K562 (cell line): ENCODE measurements around the gene CSPG5. TPM values are rescaled to one million over a fixed set of nuclear protein-coding genes. Genes with fewer than 3 reads are reported as not detected.

Experiments
- ARID3B ChIP-seq: fragments of 250-450 bp; sonication (Bioruptor Pico); IDR thresholded peaks from 2 replicates; pipeline ENCODE4 v1.4.0; 2020; ENCODE audit warnings: borderline replicate concordance
- CEBPB ChIP-seq: fragments of 450-650 bp; IDR thresholded peaks from 2 replicates; pipeline ENCODE4 v1.6.1; 2016; ENCODE audit warnings: missing genetic modification characterization, missing compliant biosample characterization
- CREB3L1 ChIP-seq: fragments of 450-650 bp; IDR thresholded peaks from 2 replicates; pipeline ENCODE4 v1.6.1; 2014; ENCODE audit warnings: low read depth, mild to moderate bottlenecking, moderate library complexity, borderline replicate concordance
- CTBP1 ChIP-seq: fragments of 450-650 bp; IDR thresholded peaks from 2 replicates; pipeline ENCODE4 v1.6.1; 2016; ENCODE audit warnings: borderline replicate concordance
- E2F5 ChIP-seq: sonication (generic); formaldehyde crosslinking; IDR thresholded peaks from 2 replicates; pipeline ENCODE4 v1.8.0; 2022; ENCODE audit warnings: mild to moderate bottlenecking, missing genetic modification reagents
- E2F6 ChIP-seq, 2 experiments: IDR thresholded peaks; 2 replicates each; pipeline ENCODE4 v1.6.1; 2011; ENCODE audit warnings: borderline replicate concordance in 1 of 2, control low read depth in 1 of 2, low read depth in 1 of 2, low read length in 1 of 2, mild to moderate bottlenecking in 1 of 2, mixed read lengths in 1 of 2, moderate library complexity in 1 of 2; ENCODE audit not compliant: insufficient read depth in 1 of 2, insufficient read length in 1 of 2, poor library complexity in 1 of 2, severe bottlenecking in 1 of 2; ENCODE audit errors: extremely low read depth in 1 of 2
- EGR1 ChIP-seq: fragments of 450-650 bp; conservative IDR thresholded peaks from 2 replicates; pipeline ENCODE4 v1.6.1; 2017; ENCODE audit warnings: mild to moderate bottlenecking
- FOXA3 ChIP-seq, 2 experiments: fragments of 450-650 bp in 1 of 2; sonication (generic) in 1 of 2; formaldehyde crosslinking; IDR thresholded peaks in 1 of 2; conservative IDR thresholded peaks in 1 of 2; 2 replicates each; pipeline versions ENCODE4 v1.4.0 to v1.8.0; 2020 to 2022; ENCODE audit warnings: mild to moderate bottlenecking in 2 of 2, missing genetic modification reagents in 1 of 2
- FOXJ2 ChIP-seq: fragments of 200-800 bp; sonication (Bioruptor generic); IDR thresholded peaks from 2 replicates; pipeline ENCODE4 v1.6.1; 2016; ENCODE audit warnings: missing genetic modification characterization, missing compliant biosample characterization
- MITF ChIP-seq: IDR thresholded peaks from 2 replicates; pipeline ENCODE4 v1.6.1; 2014; ENCODE audit warnings: antibody characterized with exemption
- NR4A1 ChIP-seq, 2 experiments: fragments of 250-450 bp in 1 of 2; fragments of 450-650 bp in 1 of 2; sonication (Bioruptor Pico) in 1 of 2; IDR thresholded peaks; 2 replicates each; pipeline versions ENCODE4 v1.4.0 to v1.6.1; 2016 to 2020; ENCODE audit warnings: mild to moderate bottlenecking in 2 of 2, missing compliant biosample characterization in 1 of 2, missing genetic modification characterization in 1 of 2, moderate library complexity in 1 of 2
- PCBP2 ChIP-seq: fragments of 200-400 bp; formaldehyde crosslinking; IDR thresholded peaks from 2 replicates; pipeline ENCODE4 v1.6.1; 2018; ENCODE audit warnings: low read length, low read depth, mild to moderate bottlenecking, moderate library complexity; ENCODE audit not compliant: poor library complexity, severe bottlenecking
- PML ChIP-seq: IDR thresholded peaks from 2 replicates; pipeline ENCODE4 v1.6.1; 2012; ENCODE audit warnings: low read length, inconsistent platforms
- TARDBP ChIP-seq: fragments of 450-650 bp; IDR thresholded peaks from 2 replicates; pipeline ENCODE4 v1.6.1; 2016
- XRCC5 ChIP-seq: fragments of 200-400 bp; formaldehyde crosslinking; IDR thresholded peaks from 2 replicates; pipeline ENCODE4 v1.6.1; 2017; ENCODE audit warnings: low read depth, mild to moderate bottlenecking, low read length
- ZBTB1 ChIP-seq: sonication (generic); formaldehyde crosslinking; IDR thresholded peaks from 2 replicates; pipeline ENCODE4 v1.8.1; 2023; ENCODE audit warnings: missing genetic modification reagents, low read depth, mild to moderate bottlenecking, borderline replicate concordance
- ZNF232 ChIP-seq: sonication (generic); formaldehyde crosslinking; IDR thresholded peaks from 2 replicates; pipeline ENCODE4 v1.8.0; 2022; ENCODE audit warnings: mild to moderate bottlenecking, missing genetic modification reagents
- ZNF24 ChIP-seq: fragments of 450-650 bp; IDR thresholded peaks from 2 replicates; pipeline ENCODE4 v1.6.1; 2016
- ZNF436 ChIP-seq: fragments of 250-450, 450-650 bp; sonication (Bioruptor Pico); formaldehyde crosslinking; IDR thresholded peaks from 2 replicates; pipeline ENCODE4 v1.7.0; 2020; ENCODE audit warnings: mild to moderate bottlenecking
- polyA plus RNA-seq, 8 experiments: library from polyadenylated mRNA; depleted of rRNA in 4 of 8; stranded (reverse) in 5 of 8; unstranded in 3 of 8; fragments of >200 nt; fragmentation: Nextera tagmentation in 2 of 8; fragmentation: Illumina TruSeq in 1 of 8; extraction: Ambion mirVana in 2 of 8; extraction: Trizol in 1 of 8; gene quantifications; 2 replicates each; pipeline versions ENCODE4 v1.2.1 to v1.2.3, GENCODE V29; 2011 to 2014; ENCODE audit warnings: inconsistent platforms in 1 of 8, missing spikeins in 1 of 8
- total RNA-seq, 7 experiments: library from RNA; depleted of rRNA in 6 of 7; stranded (reverse); fragments of >200 nt in 6 of 7; fragmentation: Illumina TruSeq in 2 of 7; extraction: Trizol in 2 of 7; gene quantifications; 2 replicates each; pipeline versions ENCODE4 v1.2.1 to v1.2.3, GENCODE V29; 2011 to 2021; ENCODE audit warnings: low replicate concordance in 1 of 7

Gene CSPG5
- total and polyA plus RNA-seq, 9 of the 15 experiments (the other 6 are each of a cell fraction or from before 2014, with no cell fraction given), result 0.06 to 3.3 (median 2.4) TPM

GRCh38 chr3:47522082-47522987 lies 56.3 kb downstream of the CSPG5 start (continued):
- peak; percentile 78 for TF ChIP-seq CREB3L1
- peak; percentile 60; the same call in 1 of the 2 replicates for TF ChIP-seq EGR1
- 0 out of 2 replicates have a peak, but pooled peaks have one; percentile 23 for TF ChIP-seq PML
- peak; percentile 70; the same call in 1 of the 2 replicates for TF ChIP-seq MITF
- peak; percentile 58; the same call in 1 of the 2 replicates for TF ChIP-seq XRCC5
- peak; percentile 65; the same call in 1 of the 2 replicates for TF ChIP-seq ZNF232 (CRISPR knock-in tag)
- TF ChIP-seq E2F5, result peak; percentile 76; the same call in 1 of the 2 replicates
- no peak for TF ChIP-seq PCBP2
- TF ChIP-seq ZNF436 (CRISPR knock-in tag), result no peak
- peak; percentile 99 for TF ChIP-seq E2F6 (IDR thresholded peaks at IDR 0.05; ENCODE audit: borderline replicate concordance in 1 of 2, extremely low read depth in 1 of 2, insufficient read depth in 1 of 2, insufficient read length in 1 of 2, low read depth in 1 of 2, low read length in 1 of 2, poor library complexity in 1 of 2, severe bottlenecking in 1 of 2)
- TF ChIP-seq CTBP1, result peak; percentile 69
- TF ChIP-seq FOXJ2 (tag), result no peak
- peak; percentile 70 for TF ChIP-seq CEBPB (tag)
- TF ChIP-seq ARID3B (CRISPR knock-in tag), result no peak
- TF ChIP-seq ZBTB1 (CRISPR knock-in tag), result 0 out of 2 replicates have a peak, but pooled peaks have one; percentile 50
- TF ChIP-seq FOXA3 (CRISPR knock-in tag; conservative IDR thresholded peaks at IDR 0.05 in 1 of 2, IDR thresholded peaks at IDR 0.05 in 1 of 2), result peak; percentile 23 to 73; a peak in 2 of 4 replicates
- peak; percentile 65; the same call in 1 of the 2 replicates for TF ChIP-seq ZNF24
- no peak for TF ChIP-seq NR4A1 (CRISPR knock-in tag; IDR thresholded peaks at IDR 0.05)
- TF ChIP-seq NR4A1 (tag; IDR thresholded peaks at IDR 0.05), result peak; percentile 82
- 0 out of 2 replicates have a peak, but pooled peaks have one; percentile 28 for TF ChIP-seq TARDBP
